Transverse colon (tissue), 4 donors: ENCODE measurements around the gene ACP5. TPM values are rescaled to one million over a fixed set of nuclear protein-coding genes. Genes with fewer than 3 reads are reported as not detected.
A peak's percentile ranks its signal among the peaks of the same experiment; 100 is the strongest.

Experiments used
- DNase-seq: peaks from one replicate; pipeline ENCODE4 v3.0.0-alpha.2; 2019
- H3K27ac ChIP-seq, 4 donors: fragments of 200-600 bp; sonication (generic); 2 replicates each; pipeline ENCODE4 v1.5.1; 2016 to 2018; ENCODE audit warnings: inconsistent platforms in 4 of 4
- H3K27me3 ChIP-seq: fragments of 200-600 bp; sonication (generic); 2 replicates; pipeline ENCODE4 v1.5.1; 2017; ENCODE audit warnings: inconsistent platforms
- H3K36me3 ChIP-seq, 4 donors: fragments of 200-600 bp; sonication (generic); 2 replicates each; pipeline ENCODE4 v1.5.1; 2017 to 2019; ENCODE audit warnings: inconsistent platforms in 4 of 4
- H3K4me1 ChIP-seq, 4 donors: fragments of 200-600 bp; sonication (generic); 2 replicates each; pipeline ENCODE4 v1.5.1; 2017 to 2020; ENCODE audit warnings: inconsistent platforms in 4 of 4
- H3K4me3 ChIP-seq, 4 donors: fragments of 200-600 bp; sonication (generic); 1 replicate in 1 of 4; 2 replicates in 3 of 4; pipeline versions ENCODE4 v1.5.1 to v1.6.1; 2017 to 2019; ENCODE audit warnings: inconsistent platforms in 4 of 4
- H3K9me3 ChIP-seq, 2 donors: fragments of 200-600 bp; sonication (generic); 2 replicates each; pipeline ENCODE4 v1.5.1; 2017 to 2019; ENCODE audit warnings: inconsistent platforms in 2 of 2
- EP300 ChIP-seq: sonication (generic); formaldehyde crosslinking; IDR thresholded peaks from one replicate; pipeline ENCODE4 v1.6.1; 2017; ENCODE audit warnings: antibody characterized with exemption, low read depth
- POLR2A ChIP-seq: fragments of 450-650 bp; IDR thresholded peaks from one replicate; pipeline ENCODE4 v1.6.1; 2016; ENCODE audit warnings: antibody characterized with exemption, mild to moderate bottlenecking, moderate library complexity
- POLR2AphosphoS5 ChIP-seq, 3 donors: sonication (generic); formaldehyde crosslinking; IDR thresholded peaks; one replicate each; pipeline ENCODE4 v1.6.1; 2016; ENCODE audit warnings: antibody characterized with exemption in 3 of 3
- WGBS, 2 donors: methylation state at CpG; one replicate each; pipeline ENCODE4 v1.1.5; 2018; ENCODE audit warnings: low coverage in 1 of 2; 5-methylcytosine and 5-hydroxymethylcytosine counted together
- in situ Hi-C, 4 donors: fragments of 200-750 bp; cut with MboI; loops; one replicate each; pipeline versions ENCODE4 v1.15.0 to v1.15.1; 2017; ENCODE audit warnings: low sequenced_read_pairs in 3 of 4, low pct_ligation_motif_present in 1 of 4, low pct_unique_long_range_greater_than_20kb in 1 of 4
- intact Hi-C: fragments of 100-400 bp; cut with DNase I; formaldehyde crosslinking; loops from one replicate; pipeline ENCODE4 v1.15.1; 2023; ENCODE audit warnings: low total_unique reads
- total RNA-seq, 4 donors: library from RNA; depleted of rRNA; stranded (reverse); fragments of >200 nt; gene quantifications; one replicate each; pipeline ENCODE4 v1.1.0, GENCODE V29; 2016
- TF ChIP-seq, protein P1 (sequence below), 5 experiments: fragments of 200-600 bp in 3 of 5; fragments of 450-650 bp in 2 of 5; sonication (generic) in 3 of 5; IDR thresholded peaks; 1 replicate in 2 of 5; 2 replicates in 3 of 5; pipeline ENCODE4 v1.5.1; 2016 to 2017; ENCODE audit warnings: antibody characterized with exemption in 5 of 5, inconsistent platforms in 3 of 5, mild to moderate bottlenecking in 2 of 5, moderate library complexity in 1 of 5

The ACP5 gene
- total RNA-seq, 4 donors from 2014 or later = 10.5 to 60.2 (median 22.4) TPM

DNA sequence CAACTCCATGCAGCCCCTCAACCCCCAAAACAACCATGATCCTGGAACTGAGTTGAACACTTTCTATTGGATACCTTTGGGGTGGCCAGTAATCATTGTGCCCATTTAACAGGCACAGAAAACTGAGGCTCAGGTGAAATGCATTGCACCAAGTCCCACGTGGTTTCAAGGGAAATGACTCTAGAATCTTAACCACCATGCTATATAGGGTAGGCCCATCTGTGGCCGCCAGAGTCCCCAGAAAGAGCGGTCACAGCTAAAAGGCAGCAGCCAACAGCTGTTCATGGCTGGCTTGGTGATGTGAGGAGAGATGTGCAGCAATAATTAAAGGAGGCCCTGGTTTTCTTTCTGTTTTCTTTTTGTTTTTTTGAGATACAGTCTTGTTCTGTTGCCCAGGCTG lies 36.2 kb downstream of the ACP5 start:
- peak overlapping the region; percentile 86 to 97 (median 89) for H3K27ac ChIP-seq
- WGBS, 2 donors = 52% methylated on average over 3 of the region's 3 CpGs; no CpG with 5 or more reads in 1 of the 2 donors
- no peak for TF ChIP-seq POLR2A
- TF ChIP-seq POLR2AphosphoS5 (IDR thresholded peaks at IDR 0.05) = no peak
- TF ChIP-seq EP300 = no peak
- TF ChIP-seq, protein P1, sequence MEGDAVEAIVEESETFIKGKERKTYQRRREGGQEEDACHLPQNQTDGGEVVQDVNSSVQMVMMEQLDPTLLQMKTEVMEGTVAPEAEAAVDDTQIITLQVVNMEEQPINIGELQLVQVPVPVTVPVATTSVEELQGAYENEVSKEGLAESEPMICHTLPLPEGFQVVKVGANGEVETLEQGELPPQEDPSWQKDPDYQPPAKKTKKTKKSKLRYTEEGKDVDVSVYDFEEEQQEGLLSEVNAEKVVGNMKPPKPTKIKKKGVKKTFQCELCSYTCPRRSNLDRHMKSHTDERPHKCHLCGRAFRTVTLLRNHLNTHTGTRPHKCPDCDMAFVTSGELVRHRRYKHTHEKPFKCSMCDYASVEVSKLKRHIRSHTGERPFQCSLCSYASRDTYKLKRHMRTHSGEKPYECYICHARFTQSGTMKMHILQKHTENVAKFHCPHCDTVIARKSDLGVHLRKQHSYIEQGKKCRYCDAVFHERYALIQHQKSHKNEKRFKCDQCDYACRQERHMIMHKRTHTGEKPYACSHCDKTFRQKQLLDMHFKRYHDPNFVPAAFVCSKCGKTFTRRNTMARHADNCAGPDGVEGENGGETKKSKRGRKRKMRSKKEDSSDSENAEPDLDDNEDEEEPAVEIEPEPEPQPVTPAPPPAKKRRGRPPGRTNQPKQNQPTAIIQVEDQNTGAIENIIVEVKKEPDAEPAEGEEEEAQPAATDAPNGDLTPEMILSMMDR (IDR thresholded peaks at IDR 0.05) = no peak

DNA sequence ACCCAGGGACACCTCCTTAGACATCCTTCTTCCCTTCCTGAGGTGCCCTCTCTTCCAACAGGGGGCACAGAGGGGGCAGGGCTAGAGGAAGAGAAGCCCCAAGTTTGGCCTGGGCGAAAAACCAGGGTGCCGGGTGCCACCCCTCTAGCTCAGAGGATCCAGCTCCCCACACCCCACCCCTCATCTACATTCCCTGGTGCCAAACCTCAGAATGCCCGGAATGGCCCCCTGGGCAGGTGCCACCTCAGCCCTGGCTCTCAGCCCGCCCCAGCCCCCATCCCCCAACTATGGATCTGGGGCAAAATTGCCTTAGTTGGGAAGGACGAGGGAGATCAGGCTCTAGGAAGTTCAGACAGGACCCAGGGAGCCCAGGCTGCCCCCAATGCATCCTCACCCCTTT lies 36.8 kb downstream of the ACP5 start:
- intact Hi-C loops = no loop called here
- in situ Hi-C loops = no loop called here
- H3K4me3 ChIP-seq = peak overlapping the region; percentile 33 to 49 (median 38)
- H3K27me3 ChIP-seq = peaks cover 24% of the 10 kb centered on the region
- peak overlapping the region; percentile 86 to 97 (median 89) for H3K27ac ChIP-seq
- WGBS, 2 donors = 65% methylated on average over 5 of the region's 5 CpGs; no CpG with 5 or more reads in 1 of the 2 donors
- TF ChIP-seq POLR2AphosphoS5 (IDR thresholded peaks at IDR 0.05) = no peak
- no peak for TF ChIP-seq POLR2A
- TF ChIP-seq EP300 = no peak
- TF ChIP-seq, protein P1 (IDR thresholded peaks at IDR 0.05) = no peak
- peaks cover 0 to 10% (median 5%) of the 10 kb centered on the region in 4 donors for H3K4me1 ChIP-seq
- no peaks in the 10 kb centered on the region for H3K36me3 ChIP-seq
- no peak for DNase-seq
- no peaks in the 10 kb centered on the region for H3K9me3 ChIP-seq

More for the DNA sequence above, 36.2 kb downstream of the ACP5 start:
- no peak for DNase-seq
- peaks cover 0 to 5% (median 2%) of the 10 kb centered on the region in 4 donors for H3K4me1 ChIP-seq
- H3K27me3 ChIP-seq = peaks cover 24% of the 10 kb centered on the region
- H3K36me3 ChIP-seq = no peaks in the 10 kb centered on the region
- H3K4me3 ChIP-seq = peak overlapping the region in 2 of 4 donors; percentile 40 to 49
- in situ Hi-C loops = no loop called here
- intact Hi-C loops = no loop called here
- no peaks in the 10 kb centered on the region for H3K9me3 ChIP-seq

DNA sequence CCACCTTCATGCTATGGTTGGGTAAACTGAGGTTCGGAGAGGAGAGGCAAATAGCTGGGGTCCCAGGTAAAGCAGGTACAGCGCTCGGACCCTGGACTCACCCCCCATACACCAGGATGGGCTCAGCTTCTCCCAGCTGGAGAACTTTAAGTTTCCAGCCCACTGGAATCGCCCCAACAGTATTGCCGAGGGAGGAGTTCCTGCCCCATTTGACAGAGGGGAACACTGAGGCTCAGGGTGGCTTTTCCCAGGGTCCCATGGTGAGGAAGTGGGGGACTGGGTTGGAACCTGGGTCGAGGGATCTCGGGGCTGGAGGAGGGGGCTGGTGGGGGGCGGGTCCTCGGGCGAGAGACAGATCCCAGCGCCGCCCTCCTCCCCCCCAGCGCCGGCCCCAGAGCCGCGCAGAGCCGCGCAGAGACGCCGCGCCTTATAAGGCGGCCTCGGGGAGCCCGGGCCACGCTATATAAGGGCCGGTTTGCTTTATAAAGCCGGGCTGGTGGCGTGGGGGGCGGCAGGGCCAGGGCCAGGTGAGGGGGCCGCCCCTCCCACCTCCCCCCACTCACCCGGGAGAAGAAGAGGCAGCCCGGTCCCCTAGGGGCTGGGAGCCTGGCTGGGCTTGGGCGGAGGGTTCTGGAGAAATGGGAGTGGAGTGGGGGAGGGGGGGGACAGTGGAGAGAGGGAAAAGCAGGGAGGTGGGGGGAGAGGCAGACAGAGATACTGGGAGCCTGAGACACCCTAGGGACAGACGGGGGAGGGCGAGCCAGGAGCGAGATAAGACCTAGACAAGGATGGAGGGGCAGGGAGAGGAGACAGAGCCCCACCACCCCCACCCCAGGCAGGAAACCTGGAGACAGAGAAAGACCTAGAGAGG lies 37.7 kb downstream of the ACP5 start:
- in situ Hi-C loops = no loop called here
- Histone ChIP-seq H3K4me3 (peak overlapping the region; percentile 33 to 52 (median 44)), H3K27ac (peak overlapping the region; percentile 86 to 97 (median 89)), H3K27me3 (peaks cover 24% of the 10 kb centered on the region), H3K9me3 (no peaks in the 10 kb centered on the region), H3K36me3 (no peaks in the 10 kb centered on the region), H3K4me1 (peaks cover 0 to 18% (median 10%) of the 10 kb centered on the region in 4 donors)
- WGBS, 2 donors = 12 to 32% methylated on average over 3 to 32 of the region's 36 CpGs
- intact Hi-C loops = no loop called here
- DNase-seq = peak; percentile 29
- no peak for TF ChIP-seq EP300
- TF ChIP-seq POLR2AphosphoS5 (IDR thresholded peaks at IDR 0.05) = peak in 2 of 3 donors; percentile 31 to 34

DNA sequence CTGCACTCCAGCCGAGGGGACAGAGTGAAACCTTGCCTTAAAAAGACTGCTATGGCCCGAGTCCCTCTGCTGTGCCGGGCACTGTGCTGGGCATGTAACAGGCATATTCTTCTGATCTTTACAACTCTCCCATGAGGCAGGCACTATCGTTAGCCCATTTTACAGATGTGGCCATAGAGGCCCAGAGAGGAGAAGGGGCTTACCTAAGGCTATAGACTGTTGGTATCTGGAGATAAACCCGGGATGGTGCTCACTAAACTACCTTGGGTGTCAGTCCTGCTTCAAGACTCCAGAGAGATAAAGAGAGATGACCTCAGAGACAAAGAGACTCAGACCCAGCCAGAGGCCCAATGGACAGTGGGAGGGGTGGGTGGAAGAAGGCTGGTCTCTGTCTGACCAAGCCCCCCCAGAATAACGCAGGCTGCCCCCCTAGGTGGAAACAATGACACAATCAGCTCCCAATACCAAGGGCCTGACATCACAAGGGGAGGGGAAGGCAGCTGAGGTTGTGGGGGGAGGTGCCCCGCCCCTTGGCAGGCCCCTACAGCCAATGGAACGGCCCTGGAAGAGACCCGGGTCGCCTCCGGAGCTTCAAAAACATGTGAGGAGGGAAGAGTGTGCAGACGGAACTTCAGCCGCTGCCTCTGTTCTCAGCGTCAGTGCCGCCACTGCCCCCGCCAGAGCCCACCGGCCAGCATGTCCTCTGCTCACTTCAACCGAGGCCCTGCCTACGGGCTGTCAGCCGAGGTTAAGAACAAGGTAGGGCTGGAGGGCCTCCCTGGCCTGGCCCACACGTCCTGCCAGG lies 39.0 kb downstream of the ACP5 start, which contains the start of gene CNN1:
TSS of gene CNN1 (plus strand) at position 620 of the 805 bp plus-strand sequence. CDS start at position 697, 77 bp downstream.
- H3K27ac ChIP-seq = peak within 1 kb of the TSS; percentile 86 to 97 (median 89)
- H3K9me3 ChIP-seq = no peaks in the 10 kb centered on the region
- H3K36me3 ChIP-seq = no peaks in the 10 kb centered on the region
- whole genome bisulfite sequencing, 2 donors = 24% methylated on average over 21 of the region's 21 CpGs; no CpG with 5 or more reads in 1 of the 2 donors
- H3K27me3 ChIP-seq = peaks cover 24% of the 10 kb centered on the region
- in situ Hi-C loops (no loop called here), intact Hi-C loops (no loop called here)
- peaks cover 0 to 18% (median 10%) of the 10 kb centered on the region in 4 donors for H3K4me1 ChIP-seq
- H3K4me3 ChIP-seq = peak within 1 kb of the TSS; percentile 33 to 52 (median 44)
- peak; percentile 75 for DNase-seq
- peak; percentile 76 for TF ChIP-seq EP300
- peak; percentile 82 for TF ChIP-seq POLR2A
- TF ChIP-seq, protein P1 (IDR thresholded peaks at IDR 0.05) = no peak
- peak; percentile 82 to 96 (median 92) for TF ChIP-seq POLR2AphosphoS5 (IDR thresholded peaks at IDR 0.05)
